Kasumi-1 (cell line): Measurements from ENCODE around the gene PEDS1.
"Not testable (repeated sequence)": the region's sequence is repeated elsewhere in the genome, so short reads cannot be mapped to it uniquely, and the experiment has no call there.

Experiments used
- DNase-seq, 2 experiments: peaks; one replicate each; lab custom pipeline; 2025; lab: John Stamatoyannopoulos, UW

Gene PEDS1

DNA sequence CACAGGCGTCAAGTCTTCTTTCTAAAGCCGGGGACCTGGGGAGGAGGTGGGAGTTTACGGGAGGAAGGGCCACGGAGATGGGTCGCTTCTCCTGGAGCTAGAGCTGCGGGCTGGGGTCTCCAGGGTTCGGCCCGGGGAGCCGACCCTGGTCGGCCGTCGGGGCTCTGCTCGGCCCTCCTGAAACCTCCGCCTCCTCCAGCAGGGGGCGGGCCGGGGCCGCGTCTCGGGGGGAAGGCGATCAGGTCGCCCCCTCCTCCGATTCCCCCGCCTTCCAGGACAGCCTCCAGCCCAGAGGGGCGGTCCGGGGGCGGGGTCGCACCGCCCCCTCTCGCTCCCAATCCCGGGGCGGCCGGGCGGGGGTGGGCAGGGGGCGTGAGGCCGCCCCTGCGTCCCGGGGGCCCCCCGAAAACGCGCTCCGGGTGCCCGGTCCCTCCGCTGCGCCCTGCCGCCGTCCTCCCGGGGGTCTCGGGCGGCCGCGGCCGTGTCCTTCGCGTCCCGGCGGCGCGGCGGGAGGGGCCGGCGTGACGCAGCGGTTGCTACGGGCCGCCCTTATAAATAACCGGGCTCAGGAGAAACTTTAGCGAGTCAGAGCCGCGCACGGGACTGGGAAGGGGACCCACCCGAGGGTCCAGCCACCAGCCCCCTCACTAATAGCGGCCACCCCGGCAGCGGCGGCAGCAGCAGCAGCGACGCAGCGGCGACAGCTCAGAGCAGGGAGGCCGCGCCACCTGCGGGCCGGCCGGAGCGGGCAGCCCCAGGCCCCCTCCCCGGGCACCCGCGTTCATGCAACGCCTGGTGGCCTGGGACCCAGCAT, 36.9 kb upstream of the PEDS1 start, which contains the start of gene CEBPB:
TSS of gene CEBPB (plus strand) at position 580 of the 814 bp plus-strand sequence. CDS start at position 784, 204 bp downstream.
- peak; percentile 72 to 77 for DNase-seq

DNA sequence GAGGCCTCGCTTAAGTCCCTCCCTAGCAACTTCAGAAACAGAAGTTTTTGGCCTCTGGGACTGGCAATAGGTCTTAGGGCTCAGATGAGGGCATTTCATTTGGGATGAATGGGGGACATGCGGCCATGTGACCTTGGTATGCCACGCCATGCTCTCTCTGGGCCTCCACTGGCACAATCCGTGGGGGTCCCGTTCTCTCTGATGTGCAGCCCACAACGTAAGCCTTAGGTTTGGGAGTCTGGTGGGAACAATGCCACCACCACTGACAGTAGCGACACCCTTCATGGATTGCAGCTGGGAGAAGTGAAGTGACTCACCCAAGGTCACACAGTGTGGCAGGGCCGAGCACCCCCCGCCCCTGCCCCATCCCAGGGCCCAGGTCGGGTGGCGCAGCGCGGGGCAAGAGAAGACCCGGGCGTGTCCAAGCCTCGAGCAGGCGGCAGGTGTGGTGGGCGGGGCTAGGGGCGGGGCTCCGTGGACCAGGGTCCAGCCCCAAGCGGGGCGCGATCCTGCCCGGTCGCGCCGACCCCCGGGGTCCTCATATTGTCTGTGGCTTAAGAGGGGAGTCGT, 36.2 kb upstream of the PEDS1 start:
- DNase-seq: no peak

DNA sequence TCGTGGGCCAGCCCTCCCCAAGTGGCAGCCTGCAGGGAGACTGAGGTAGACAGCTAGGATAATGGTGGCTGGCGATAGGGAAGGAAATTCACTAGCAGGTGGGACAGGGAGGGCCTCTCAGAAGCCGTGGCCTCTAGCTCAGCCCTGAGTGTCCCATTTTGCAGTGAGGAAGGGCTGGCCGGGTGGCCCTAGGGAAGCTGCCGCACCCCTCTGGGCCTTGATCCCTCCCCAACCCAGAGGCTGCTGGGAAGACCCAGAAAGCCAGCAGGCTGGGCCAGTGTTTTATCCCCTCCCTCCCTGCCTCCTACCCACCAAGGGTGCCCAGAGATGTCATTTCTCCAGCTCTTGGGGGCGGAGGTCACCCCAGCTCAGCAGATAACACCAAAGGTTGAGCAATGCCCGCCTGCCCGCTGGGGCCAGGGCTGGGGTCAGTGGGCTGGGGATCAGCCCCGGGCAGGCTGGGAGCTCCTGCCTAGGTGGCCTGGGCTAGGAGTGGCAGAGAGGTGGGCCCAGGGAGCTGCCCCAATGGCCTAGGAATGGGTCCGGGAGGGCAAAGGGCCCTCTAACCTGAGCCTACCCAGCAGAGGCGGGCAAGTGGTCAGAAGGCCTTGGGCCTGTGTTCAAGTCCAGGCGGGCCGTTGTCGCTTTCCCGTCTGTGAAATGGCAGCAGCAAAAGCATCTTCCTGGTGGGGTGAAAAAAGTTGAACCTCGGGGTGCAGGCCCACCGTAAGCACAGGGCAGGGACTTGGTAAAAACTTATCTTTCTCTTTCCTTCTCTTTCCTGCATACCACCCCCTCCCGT, 35.6 kb upstream of the PEDS1 start:
- no peak for DNase-seq

DNA sequence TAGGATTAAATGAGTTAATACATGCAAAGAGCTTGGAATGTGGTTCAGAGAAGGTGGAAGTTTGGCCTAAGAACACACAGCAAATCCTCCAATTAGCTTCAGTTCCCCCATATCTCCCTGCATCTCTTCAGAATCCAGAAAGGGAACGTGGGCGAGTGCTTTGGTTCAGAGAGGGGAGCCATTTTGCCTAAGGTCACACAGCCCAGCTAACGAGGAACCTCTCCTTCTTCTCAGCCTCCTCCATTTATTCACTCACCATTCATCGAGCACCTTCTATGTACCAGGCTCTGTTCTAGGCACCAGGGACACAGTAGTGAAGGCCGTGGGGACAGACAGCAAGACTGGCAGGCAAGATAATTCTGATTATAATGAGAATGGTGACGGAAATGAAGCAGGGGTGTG, 34.8 kb upstream of the PEDS1 start:
- DNase-seq: no peak

DNA sequence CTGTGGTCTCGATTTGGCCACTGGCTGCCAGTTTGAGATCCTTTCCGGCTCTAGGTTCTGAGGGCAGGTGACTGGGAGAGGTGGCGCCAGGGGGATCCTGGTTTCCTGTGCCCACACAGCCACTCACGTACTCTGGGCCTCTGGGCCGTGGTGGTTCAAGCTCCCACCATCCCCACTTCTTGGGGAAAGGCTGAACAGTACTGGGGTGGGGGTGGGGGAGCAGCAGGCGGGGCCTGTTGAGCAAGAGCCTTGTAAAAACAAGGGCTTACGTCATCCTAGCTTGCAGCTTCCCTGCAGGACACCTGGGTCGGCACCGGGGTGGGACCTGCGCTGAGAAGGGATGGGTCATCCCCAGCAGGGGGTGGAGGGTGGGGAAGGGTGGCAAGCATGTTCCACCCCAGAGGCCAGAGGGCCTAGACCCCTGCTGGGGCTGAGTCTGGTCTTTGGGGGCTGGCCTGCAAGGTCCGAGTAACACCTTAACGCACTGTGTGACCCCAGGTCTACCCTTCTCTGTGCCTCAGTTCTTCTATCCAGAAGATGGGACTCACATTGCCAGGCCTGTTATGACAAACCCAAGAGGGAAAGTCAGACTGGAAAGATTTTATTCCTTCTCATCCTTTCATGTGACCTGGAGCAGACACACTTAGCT, 34.0 kb upstream of the PEDS1 start:
- DNase-seq: no peak

DNA sequence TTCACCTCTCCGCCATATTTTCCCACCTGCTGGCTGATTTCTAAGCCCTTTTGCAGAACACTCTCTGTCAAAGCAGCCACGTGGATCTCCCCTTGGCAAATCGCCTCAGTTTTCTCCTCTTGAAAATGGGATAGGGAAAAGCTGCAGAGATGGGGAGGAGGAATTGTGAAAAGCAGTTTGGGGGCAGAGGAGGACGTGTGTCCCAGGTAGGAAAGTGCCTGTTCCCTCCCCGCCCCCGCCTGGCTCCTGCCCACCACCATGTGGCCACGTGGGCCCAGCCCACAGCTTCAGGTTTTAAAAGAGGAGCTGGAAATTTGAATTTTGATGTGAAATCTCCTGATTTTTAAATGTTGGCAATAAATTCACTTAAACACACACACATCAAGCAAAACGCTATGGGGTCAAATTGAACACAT, 33.5 kb upstream of the PEDS1 start:
- DNase-seq: no peak

DNA sequence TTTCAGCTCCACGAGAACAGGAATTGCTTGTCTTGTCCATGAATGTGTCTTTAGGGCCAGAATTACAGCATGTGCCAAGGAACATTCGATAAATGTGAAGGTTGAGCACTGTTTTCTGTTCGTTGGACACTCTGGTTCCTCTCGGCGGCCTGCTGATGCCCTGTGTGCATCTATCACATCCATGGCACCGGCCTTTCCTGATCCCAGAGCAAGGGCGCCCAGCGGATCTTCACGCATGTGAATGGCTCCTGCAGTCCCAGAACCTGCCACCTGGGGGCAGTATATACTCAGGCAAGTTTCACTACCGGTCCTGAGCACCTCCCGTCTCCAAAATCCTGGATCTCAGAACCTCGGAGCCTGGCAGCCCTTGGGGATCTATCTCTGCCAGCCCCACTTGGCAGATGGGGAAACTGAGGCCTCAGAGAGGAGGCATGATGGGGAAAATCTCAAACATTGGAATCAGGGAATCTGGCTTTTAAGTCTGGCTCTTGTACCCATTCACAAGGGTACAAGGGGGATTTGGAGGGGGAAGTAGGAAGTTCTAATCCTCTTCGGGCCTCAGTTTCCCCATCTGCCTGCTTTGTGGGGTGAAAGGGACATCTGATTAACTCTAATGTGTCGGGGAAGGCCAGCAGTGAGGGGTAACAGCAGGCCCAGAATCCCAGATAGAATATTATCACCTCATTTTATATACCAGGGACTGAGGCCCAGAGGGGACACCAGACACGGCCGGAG, 32.8 kb upstream of the PEDS1 start:
- DNase-seq: peak; percentile 75 to 81

DNA sequence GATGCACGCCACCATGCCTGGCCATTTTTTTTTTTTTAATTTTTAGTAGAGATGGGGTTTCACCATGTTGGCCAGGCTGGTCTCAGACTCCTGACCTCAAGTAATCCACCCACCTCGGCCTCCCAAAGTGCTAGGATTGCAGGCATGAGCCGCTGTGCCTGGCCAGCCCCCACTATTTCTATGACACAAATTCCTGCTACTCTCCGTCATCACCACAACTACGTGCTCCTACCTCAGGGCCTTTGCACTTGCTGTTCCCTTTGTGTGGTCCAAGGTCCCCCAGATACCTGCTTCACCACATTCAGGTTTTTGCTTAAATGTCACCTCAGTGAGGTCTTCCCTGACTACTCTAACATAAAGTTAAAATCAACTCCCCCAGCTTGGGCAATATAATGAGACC, 31.9 kb upstream of the PEDS1 start:
- DNase-seq: no peak

DNA sequence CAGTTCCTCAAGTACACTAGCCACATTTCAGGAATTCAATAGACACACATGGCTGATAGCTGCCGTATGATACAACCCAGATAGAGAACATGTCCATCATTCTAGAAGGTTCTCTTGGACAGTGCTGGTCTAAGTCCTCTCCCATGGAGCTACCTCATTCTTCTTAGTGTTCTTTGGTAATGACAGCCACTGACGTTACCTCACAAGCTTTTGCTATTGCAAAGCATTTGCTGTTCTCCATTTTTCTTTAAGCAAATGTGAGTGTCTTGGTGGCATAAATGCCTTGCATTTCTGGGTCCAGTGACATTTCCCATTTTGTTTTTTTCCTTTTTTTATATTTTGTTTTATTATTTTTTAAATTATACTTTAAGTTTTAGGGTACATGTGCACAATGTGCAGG, 28.8 kb upstream of the PEDS1 start:
- no peak for DNase-seq

DNA sequence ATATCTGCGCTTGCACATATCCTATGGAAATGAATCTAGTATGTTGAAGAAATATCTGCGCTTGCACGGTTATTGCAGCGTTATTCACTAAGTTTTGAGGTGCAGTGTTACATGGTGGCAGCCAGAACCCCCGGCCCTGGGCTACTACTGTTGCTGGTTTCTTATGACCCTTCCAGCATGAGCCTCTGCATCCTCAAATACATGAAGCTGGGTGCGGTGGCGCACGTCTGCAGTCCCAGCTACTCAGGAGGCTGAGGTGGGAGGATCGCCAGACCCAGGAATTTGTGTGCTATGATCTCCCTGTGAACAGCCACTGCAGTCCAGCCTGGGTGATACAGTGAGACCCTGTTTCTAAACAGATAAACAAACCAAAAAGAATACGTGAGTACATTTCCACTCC, 27.8 kb upstream of the PEDS1 start:
- DNase-seq: no peak

DNA sequence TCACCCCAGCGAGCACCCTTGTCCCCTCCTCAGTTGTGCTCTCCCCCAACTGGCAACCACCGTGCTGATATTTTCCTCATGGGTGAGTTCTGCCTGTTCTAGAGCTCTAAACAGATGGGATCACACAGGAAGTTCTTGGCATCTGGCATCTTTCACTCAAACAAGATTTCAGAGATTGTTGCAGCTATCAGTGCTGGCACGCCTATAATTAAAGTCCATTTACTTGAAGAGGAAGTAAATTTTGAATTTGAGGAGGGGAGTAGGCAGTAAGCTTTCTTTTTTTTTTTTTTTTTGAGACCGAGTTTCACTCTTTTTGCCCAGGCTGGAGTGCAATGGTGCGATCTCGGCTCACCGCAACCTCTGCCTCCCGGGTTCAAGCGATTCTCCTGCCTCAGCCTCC, 25.1 kb upstream of the PEDS1 start:
- not testable (repeated sequence) for DNase-seq

DNA sequence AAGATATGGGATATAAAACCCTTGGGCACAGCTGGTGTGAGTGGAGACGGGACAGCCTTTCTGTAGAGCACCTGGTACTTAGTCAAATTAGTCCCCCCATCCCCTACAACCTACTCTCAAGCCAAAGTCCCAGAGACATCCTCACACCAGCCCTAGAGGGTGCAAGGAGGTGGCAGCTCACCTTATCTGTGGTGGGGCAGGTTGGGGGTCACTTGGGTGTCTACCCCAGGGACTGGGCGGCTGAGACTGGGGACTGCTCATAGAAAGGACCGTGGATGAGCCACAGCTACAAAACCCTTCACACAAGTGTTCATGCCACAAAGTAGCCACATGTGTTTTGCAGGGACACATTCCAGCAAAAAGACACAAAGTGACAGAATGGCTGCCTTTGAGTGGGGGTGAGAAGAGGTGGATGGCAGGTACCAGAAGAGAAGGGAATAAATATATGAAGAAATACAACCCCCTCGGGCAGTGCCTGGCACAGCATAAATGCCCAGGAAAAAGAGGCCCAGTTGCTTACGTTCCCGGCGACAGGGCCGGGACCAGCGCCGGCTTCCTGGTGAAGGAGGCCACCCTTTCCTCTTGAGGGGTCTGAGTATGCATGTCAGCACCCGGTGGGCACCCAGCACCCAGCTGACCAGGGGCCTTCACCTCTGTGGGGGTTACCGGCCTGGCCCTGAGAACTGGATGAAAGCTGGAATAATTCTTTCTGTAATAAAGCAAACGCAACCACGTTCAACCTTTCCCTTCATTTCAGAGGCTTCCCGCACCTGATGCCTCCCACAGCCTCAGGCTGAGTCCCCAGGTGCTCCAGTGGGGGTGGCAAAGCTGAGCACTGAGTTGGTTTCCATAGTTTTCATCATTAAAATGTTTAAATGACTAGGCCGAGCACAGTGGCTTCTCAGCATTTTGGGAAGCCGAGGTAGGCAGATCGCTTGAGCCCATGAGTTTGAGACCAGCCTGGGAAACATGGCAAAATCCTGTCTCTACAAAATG, 22.7 kb upstream of the PEDS1 start:
- DNase-seq: no peak

DNA sequence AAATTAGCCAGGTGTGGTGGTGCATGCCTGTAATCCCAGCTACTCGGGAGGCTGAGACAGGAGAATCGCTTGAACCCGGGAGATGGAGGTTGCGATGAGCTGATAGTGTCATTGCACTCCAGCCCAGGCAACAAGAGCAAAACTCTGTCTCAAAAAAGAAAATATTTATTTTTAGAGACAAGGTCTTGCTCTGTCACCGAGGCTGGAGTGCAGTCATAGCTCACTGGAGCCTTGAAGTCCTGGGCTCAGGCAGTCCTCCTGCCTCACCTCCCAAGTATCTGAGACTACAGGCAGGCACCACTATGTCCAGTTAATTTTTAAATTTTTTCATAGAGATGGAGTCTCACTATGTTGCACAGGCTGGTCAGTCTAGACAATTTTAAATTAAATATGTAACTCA, 20.9 kb upstream of the PEDS1 start:
- no peak for DNase-seq

DNA sequence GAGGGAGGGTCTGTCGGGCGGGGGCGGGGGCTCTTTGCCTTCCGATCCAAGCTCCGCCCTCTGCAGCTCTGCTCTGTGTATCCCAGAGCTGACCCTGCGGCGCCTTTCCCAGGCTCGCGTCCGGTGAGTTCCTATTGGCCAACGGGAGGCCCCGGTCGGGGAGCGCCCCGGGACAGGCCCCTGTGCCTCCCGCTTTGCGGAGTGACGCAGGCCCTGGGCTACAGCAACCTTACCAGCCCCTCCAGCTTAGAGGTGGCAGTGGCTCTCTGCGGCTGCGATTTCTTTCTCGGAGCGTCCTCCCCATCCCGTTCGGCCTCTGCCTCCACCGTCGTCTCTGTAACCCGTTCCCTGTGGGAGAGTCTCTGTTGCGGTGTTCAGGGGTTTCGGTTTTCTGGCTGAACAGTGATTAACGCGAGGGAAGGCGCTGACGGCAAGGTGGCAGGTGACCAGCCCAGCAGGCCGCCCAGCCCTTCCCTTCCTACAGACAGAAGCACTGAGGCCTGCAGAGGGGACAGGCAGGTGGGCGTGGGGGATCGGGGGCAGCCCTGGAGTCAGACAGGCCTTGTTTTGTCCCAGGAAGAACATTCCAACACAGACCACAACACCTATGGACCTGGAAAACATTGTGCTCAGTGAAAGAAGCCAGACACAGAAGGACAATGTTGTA, 19.0 kb upstream of the PEDS1 start:
- no peak for DNase-seq

DNA sequence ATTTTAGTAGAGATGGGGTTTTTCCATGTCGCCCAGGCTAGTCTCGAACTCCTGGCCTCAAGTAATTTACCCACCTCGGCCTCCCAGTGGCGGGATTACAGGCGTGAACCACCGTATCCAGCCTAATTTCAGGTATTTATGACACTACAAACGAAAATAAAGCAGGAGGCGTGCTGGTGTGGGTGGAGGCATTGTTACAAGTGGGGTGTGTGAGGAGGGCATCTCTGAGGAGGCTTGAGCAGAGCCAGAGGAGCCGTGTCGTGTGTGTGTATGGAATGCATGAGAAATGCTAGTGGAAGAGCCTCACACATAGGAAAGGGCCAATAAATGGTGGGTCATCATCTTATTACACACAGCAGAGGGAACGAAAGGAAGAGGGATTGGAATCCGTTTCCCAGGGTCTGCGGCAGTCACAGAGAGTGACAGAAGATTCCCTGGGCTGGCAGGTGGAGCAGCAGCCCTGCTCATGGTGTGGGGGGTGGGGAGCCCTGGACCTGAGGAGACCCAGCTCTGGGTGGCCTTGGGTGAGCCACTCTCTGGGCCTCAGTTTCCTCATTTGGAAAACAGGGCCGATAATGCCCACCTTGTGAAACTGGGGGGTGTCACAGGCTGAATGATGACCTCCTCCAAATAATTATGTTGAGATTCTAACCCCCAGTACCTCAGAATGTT, 17.2 kb upstream of the PEDS1 start:
- no peak for DNase-seq

DNA sequence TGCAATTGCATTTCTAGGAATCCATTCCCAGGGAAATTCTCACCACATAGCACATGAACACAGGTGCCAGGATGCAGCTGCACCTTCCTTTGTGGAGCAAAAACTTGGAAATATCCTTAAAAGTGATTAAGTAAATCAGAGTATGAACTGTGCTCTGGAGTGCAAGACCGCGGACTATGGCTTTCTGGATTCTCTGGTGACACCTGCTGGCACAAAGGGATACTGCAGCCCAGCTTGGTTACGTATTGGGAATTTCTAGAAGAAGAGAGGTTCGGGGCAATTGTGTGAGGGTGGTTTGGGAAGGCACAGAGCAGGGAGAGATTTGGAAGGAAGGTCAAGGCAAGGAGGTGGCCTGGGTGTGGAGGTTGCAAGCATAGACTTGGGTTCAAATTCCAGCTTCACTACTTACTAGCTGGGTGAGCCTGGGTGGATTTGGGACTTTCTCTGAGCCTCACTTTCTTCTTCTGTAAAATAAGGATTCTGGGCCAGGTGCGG, 15.9 kb upstream of the PEDS1 start:
- DNase-seq: peak; percentile 74 to 78

DNA sequence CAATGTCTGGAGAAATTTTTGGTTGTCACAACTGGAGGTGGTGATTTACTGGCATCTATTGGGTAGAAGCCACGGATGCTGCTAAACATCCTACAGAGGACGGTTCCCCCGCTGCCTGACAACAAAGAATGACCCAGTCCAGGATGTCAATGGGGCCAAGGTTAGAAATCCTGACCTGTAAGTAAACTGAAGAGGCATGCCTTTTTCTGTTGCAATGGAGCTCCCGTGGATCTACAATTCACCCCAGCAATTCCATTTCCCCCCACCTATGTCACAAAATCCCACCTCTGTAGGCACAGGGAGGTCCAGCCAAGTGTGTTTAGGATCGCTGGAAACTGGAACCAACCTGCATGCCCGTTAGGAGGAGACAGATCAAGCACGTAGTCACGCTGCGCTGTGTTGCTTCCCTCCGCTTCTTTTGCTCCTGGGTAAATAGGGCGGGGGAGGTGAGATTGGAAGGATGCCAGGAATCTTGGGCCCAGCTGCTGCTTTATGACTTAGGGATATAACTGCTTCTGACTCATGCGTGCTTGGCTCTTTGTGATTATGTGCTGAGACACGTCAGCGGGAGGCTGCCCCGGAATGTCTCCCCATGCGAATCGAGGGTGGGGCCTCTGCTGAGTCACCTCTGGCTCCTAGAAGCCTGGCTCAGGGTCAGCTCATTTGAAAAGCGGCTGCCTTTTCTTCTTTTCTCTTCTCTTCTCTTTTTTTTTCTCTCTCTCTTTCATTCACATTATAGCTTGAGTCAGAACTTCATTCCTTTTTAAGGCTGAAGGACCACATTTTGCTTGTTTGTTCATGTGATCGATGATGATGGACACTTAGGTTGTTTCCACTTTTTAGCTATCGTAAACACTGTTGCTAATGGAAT, 12.4 kb upstream of the PEDS1 start:
- DNase-seq: peak; percentile 94 to 97
